Measurements from ENCODE around the gene SIRT5. TPM values are rescaled to one million over a fixed set of nuclear protein-coding genes. Genes with fewer than 3 reads are reported as not detected.

SIRT5 gene
- total RNA-seq, 1 experiment from 2014 or later = 13.8 TPM

GRCh38 chr6:13526357-13526726, 48.1 kb upstream of the SIRT5 start (continued):
- TF ChIP-seq, protein P1, sequence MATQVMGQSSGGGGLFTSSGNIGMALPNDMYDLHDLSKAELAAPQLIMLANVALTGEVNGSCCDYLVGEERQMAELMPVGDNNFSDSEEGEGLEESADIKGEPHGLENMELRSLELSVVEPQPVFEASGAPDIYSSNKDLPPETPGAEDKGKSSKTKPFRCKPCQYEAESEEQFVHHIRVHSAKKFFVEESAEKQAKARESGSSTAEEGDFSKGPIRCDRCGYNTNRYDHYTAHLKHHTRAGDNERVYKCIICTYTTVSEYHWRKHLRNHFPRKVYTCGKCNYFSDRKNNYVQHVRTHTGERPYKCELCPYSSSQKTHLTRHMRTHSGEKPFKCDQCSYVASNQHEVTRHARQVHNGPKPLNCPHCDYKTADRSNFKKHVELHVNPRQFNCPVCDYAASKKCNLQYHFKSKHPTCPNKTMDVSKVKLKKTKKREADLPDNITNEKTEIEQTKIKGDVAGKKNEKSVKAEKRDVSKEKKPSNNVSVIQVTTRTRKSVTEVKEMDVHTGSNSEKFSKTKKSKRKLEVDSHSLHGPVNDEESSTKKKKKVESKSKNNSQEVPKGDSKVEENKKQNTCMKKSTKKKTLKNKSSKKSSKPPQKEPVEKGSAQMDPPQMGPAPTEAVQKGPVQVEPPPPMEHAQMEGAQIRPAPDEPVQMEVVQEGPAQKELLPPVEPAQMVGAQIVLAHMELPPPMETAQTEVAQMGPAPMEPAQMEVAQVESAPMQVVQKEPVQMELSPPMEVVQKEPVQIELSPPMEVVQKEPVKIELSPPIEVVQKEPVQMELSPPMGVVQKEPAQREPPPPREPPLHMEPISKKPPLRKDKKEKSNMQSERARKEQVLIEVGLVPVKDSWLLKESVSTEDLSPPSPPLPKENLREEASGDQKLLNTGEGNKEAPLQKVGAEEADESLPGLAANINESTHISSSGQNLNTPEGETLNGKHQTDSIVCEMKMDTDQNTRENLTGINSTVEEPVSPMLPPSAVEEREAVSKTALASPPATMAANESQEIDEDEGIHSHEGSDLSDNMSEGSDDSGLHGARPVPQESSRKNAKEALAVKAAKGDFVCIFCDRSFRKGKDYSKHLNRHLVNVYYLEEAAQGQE (IDR thresholded peaks at IDR 0.05; ENCODE audit: low read depth) = no peak
- no peak for TF ChIP-seq YY1 (IDR thresholded peaks at IDR 0.05; ENCODE audit: extremely low read depth, insufficient replicate concordance, low read depth, low read length)
- no peak for TF ChIP-seq JUND (IDR thresholded peaks at IDR 0.05)

GRCh38 chr6:13526727-13527670, 47.4 kb upstream of the SIRT5 start:
- H3K9ac ChIP-seq (ENCODE audit: low read length) = no peak overlapping the region

More at GRCh38 chr6:13526727-13527670, 47.4 kb upstream of the SIRT5 start:
- RAD21 ChIA-PET (ENCODE audit: low non-redundant PET in 1 of 2, low total read pairs in 2 of 2, uncharacterized antibody in 2 of 2, unreplicated experiment in 2 of 2) = no interaction called here
- CTCF ChIA-PET = no interaction called here
- Histone ChIP-seq H3K4me3 (replicated peaks in 1 of 2; ENCODE audit: low read depth in 1 of 2, low read length in 2 of 2) (no peak overlapping the region), H3K36me3 (ENCODE audit: control insufficient read depth in 1 of 2, insufficient read depth in 2 of 2, low read length in 2 of 2) (no peaks in the 10 kb centered on the region), H4K20me1 (ENCODE audit: insufficient read depth) (no peaks in the 10 kb centered on the region), H3K9me2 (ENCODE audit: insufficient read depth) (no peaks in the 10 kb centered on the region), H3K4me1 (ENCODE audit: control insufficient read depth in 1 of 2, insufficient read depth in 2 of 2, low read length in 2 of 2) (peaks cover 4 to 10% of the 10 kb centered on the region in 2 experiments; a peak in 2 of 4 replicates), H3K79me2 (ENCODE audit: insufficient read depth, low read length) (no peaks in the 10 kb centered on the region), H3K4me2 (ENCODE audit: low read length) (peak overlapping the region; percentile 33), H2AFZ (ENCODE audit: low read depth, low read length, poor library complexity, severe bottlenecking) (no peak overlapping the region), H3K27me3 (ENCODE audit: insufficient read depth, low read length) (no peaks in the 10 kb centered on the region), H3K9me3 (ENCODE audit: control insufficient read depth in 1 of 2, insufficient read depth in 1 of 2, low read depth in 1 of 2, low read length in 2 of 2) (no peaks in the 10 kb centered on the region), H3K27ac (ENCODE audit: low read depth, low read length) (no peak overlapping the region)
- DNase-seq (ENCODE audit: low read depth, low spot score) (no peak), ATAC-seq (peak; percentile 38; the same call in 1 of the 2 replicates)
- no TSS peak for BruUV-seq (replicated peaks)
- intact Hi-C loops (cut with micrococcal nuclease) = no loop called here
- TF ChIP-seq FOSL1 (IDR thresholded peaks at IDR 0.05; ENCODE audit: low read depth) (no peak), TCF7L2 (IDR thresholded peaks at IDR 0.05; ENCODE audit: borderline replicate concordance, extremely low read depth, insufficient read depth, insufficient read length) (no peak), POLR2AphosphoS5 (IDR thresholded peaks at IDR 0.05; ENCODE audit: low read depth, low read length) (no peak), YY1 (IDR thresholded peaks at IDR 0.05; ENCODE audit: extremely low read depth, insufficient replicate concordance, low read depth, low read length) (no peak), MAX (IDR thresholded peaks at IDR 0.05) (no peak), ELF1 (IDR thresholded peaks at IDR 0.05; ENCODE audit: borderline replicate concordance, low read depth) (no peak), ZNF274 (IDR thresholded peaks at IDR 0.05; ENCODE audit: low read depth, low read length) (no peak), SP1 (IDR thresholded peaks at IDR 0.05; ENCODE audit: low read depth) (no peak), EGR1 (IDR thresholded peaks at IDR 0.05; ENCODE audit: low read depth) (no peak)
- TF ChIP-seq, protein P2, sequence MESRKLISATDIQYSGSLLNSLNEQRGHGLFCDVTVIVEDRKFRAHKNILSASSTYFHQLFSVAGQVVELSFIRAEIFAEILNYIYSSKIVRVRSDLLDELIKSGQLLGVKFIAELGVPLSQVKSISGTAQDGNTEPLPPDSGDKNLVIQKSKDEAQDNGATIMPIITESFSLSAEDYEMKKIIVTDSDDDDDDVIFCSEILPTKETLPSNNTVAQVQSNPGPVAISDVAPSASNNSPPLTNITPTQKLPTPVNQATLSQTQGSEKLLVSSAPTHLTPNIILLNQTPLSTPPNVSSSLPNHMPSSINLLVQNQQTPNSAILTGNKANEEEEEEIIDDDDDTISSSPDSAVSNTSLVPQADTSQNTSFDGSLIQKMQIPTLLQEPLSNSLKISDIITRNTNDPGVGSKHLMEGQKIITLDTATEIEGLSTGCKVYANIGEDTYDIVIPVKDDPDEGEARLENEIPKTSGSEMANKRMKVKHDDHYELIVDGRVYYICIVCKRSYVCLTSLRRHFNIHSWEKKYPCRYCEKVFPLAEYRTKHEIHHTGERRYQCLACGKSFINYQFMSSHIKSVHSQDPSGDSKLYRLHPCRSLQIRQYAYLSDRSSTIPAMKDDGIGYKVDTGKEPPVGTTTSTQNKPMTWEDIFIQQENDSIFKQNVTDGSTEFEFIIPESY (IDR thresholded peaks at IDR 0.05; ENCODE audit: extremely low read depth, insufficient replicate concordance, low read length) = no peak
- POLR2A ChIA-PET = no interaction called here
